Measurements from ENCODE around the gene TFDP2. TPM values are rescaled to one million over a fixed set of nuclear protein-coding genes. Genes with fewer than 3 reads are reported as not detected.

TFDP2 gene
- total and polyA plus RNA-seq, 11 donors, result 18.3 to 80.9 (median 52.2) TPM

DNA sequence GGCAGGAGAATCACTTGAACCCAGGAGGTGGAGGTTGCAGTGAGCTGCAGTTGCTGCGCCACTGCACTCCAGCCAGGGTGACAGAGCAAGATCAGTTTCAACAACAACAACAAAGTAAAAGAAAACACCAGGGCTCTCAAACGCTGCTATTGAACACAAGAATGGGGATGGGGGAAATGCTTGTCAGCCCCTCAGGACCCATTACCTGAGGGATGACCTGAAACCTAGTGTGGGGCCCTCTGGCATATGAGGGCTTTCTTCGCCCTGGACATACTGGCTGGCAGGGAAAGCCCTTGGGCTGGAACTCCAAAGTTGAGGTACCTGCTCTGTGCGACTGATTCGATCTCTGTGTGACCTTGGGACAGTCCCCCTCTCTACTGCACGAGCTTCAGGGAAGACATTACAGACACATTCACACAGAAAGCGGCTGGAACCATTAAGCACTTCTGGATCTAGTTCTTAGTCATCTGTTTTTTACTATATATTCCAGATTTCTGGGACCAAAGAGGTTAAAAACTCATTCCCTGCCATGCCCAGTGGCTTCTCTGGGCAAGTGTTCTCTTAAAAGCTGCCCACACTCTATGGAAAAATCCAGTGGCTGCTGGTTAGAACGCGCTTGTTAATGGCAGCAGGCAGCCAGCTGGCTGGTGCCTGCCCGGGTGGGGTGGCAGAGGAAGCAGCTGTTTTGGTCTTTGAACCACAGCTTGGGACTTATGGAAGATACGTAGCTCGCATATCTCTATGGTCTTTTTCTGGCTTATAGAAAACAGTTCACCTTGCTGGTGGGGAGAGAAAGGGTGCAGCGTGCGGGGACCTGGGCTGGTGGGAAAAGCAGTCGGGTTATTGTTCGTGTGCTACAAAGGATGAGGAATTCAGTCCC is 215.7 kb downstream of the TFDP2 start:
- intact Hi-C loops (cut with DNase I), result no loop called here
- Histone ChIP-seq H3K36me3 (no peaks in the 10 kb centered on the region), H3K4me1 (peaks cover 0 to 7% (median 0%) of the 10 kb centered on the region in 12 donors), H3K27ac (no peak overlapping the region), H3K27me3 (no peaks in the 10 kb centered on the region), H3K9me3 (no peaks in the 10 kb centered on the region), H3K4me3 (no peak overlapping the region)
- no peak for ATAC-seq
- TF ChIP-seq POLR2A (IDR thresholded peaks at IDR 0.05), result no peak
- TF ChIP-seq, protein P1, sequence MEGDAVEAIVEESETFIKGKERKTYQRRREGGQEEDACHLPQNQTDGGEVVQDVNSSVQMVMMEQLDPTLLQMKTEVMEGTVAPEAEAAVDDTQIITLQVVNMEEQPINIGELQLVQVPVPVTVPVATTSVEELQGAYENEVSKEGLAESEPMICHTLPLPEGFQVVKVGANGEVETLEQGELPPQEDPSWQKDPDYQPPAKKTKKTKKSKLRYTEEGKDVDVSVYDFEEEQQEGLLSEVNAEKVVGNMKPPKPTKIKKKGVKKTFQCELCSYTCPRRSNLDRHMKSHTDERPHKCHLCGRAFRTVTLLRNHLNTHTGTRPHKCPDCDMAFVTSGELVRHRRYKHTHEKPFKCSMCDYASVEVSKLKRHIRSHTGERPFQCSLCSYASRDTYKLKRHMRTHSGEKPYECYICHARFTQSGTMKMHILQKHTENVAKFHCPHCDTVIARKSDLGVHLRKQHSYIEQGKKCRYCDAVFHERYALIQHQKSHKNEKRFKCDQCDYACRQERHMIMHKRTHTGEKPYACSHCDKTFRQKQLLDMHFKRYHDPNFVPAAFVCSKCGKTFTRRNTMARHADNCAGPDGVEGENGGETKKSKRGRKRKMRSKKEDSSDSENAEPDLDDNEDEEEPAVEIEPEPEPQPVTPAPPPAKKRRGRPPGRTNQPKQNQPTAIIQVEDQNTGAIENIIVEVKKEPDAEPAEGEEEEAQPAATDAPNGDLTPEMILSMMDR (IDR thresholded peaks at IDR 0.05), result no peak
- 83 to 91% (median 88%) methylated on average over 16 of the region's 16 CpGs for WGBS, 4 donors
- DNase-seq, result no peak

DNA sequence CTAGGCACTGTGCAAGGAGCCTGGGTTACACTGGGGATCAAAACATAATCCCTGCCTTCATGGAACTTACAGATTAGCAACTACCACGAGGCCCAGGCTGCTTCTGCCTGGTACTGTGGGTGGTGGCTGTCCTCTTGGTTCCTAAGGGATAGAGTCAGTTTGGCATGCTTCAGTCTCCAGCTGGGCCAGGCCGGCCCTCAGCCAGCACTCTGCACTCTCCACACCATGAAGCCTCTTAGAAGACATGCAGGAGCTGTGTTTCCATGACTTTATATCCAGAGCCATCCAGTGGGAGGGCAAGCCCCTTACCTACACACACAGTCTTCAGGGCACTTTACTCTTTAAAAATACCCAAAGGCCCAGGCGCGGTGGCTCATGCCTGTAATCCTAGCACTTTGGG is 218.5 kb downstream of the TFDP2 start:
- intact Hi-C loops (cut with DNase I), result no loop called here
- Histone ChIP-seq H3K36me3 (peaks cover 0 to 16% (median 3%) of the 10 kb centered on the region in 9 donors), H3K9me3 (no peaks in the 10 kb centered on the region), H3K4me1 (peaks cover 0 to 7% (median 0%) of the 10 kb centered on the region in 12 donors), H3K4me3 (no peak overlapping the region), H3K27ac (no peak overlapping the region), H3K27me3 (no peaks in the 10 kb centered on the region)
- 89 to 97% (median 91%) methylated on average over 4 of the region's 4 CpGs for WGBS, 4 donors
- TF ChIP-seq POLR2A (IDR thresholded peaks at IDR 0.05), result no peak
- TF ChIP-seq, protein P1 (IDR thresholded peaks at IDR 0.05), result no peak
- DNase-seq (no peak), ATAC-seq (no peak)

DNA sequence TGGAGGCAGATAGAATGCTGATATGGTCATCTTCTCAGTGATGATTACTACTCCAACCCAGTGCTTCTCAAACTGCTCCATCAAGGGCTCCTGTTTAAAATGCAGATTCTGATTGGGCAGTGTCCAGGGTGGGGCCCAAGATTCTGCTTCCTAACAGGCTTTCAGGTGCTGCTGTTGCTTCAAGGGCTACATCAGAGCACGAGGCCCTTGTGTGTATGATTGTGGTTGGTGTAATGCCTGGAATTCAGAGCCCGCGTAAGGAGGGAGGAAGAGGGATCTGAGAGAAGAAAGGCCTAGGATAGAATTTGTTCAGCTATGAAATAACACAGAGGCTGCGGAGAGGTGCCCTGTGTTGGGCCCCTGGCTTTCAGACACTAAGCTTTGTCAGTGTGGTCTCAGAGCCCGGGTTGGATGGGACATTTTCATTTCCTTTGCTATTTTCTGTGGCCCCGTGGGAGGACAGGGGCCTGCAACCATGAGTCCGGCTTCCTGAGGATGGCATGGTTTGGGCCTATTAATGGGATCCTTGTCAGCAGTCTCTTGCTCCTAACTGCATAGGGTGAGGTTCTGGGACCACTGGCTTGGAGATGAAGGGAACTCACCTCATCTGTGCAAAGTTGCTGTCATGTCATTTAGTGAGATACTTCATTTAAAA is 219.9 kb downstream of the TFDP2 start:
- ATAC-seq (no peak), DNase-seq (no peak)
- Histone ChIP-seq H3K9me3 (no peaks in the 10 kb centered on the region), H3K27ac (no peak overlapping the region), H3K4me3 (no peak overlapping the region), H3K4me1 (peaks cover 0 to 7% (median 0%) of the 10 kb centered on the region in 12 donors), H3K36me3 (peaks cover 0 to 27% (median 10%) of the 10 kb centered on the region in 9 donors), H3K27me3 (no peaks in the 10 kb centered on the region)
- no peak for TF ChIP-seq POLR2A (IDR thresholded peaks at IDR 0.05)
- TF ChIP-seq, protein P1 (IDR thresholded peaks at IDR 0.05), result no peak
- 83 to 90% (median 86%) methylated on average over 7 of the region's 7 CpGs for WGBS, 4 donors
- intact Hi-C loops (cut with DNase I), result no loop called here

GRCh38 chr3:141928631-141929270 is 220.6 kb downstream of the TFDP2 start:
- DNase-seq (no peak), ATAC-seq (no peak)
- Histone ChIP-seq H3K9me3 (no peaks in the 10 kb centered on the region), H3K4me3 (no peak overlapping the region), H3K27me3 (no peaks in the 10 kb centered on the region), H3K27ac (no peak overlapping the region), H3K4me1 (peaks cover 0 to 7% (median 0%) of the 10 kb centered on the region in 12 donors), H3K36me3 (peaks cover 0 to 34% (median 10%) of the 10 kb centered on the region in 9 donors)
- WGBS, 4 donors, result 93 to 96% (median 94%) methylated on average over 14 to 15 of the region's 15 CpGs
- no peak for TF ChIP-seq POLR2A (IDR thresholded peaks at IDR 0.05)
- TF ChIP-seq, protein P1 (IDR thresholded peaks at IDR 0.05), result no peak
- intact Hi-C loops (cut with DNase I), result no loop called here
